H1 (cell line): ENCODE results near the gene LGALS1. TPM values are rescaled to one million over a fixed set of nuclear protein-coding genes. Genes with fewer than 3 reads are reported as not detected.

Experiments
- CTCF ChIA-PET: fragments of 300-600 bp; sonication (Branson Sonifier 250); formaldehyde crosslinking; loops from one replicate; lab custom pipeline; 2021; ENCODE audit not compliant: partially characterized antibody; lab: Charles Lee
- POLR2A ChIA-PET: fragments of 300-600 bp; sonication (Branson Sonifier 250); formaldehyde crosslinking; loops from one replicate; lab custom pipeline; 2021; ENCODE audit warnings: inconsistent platforms; ENCODE audit not compliant: partially characterized antibody; lab: Charles Lee
- DNase-seq, 2 experiments: peaks; one replicate each; pipeline versions ENCODE4 v3.0.0 to v3.0.0-alpha.2; 2010 to 2022; ENCODE audit warnings: low spot score in 2 of 2, low read depth in 1 of 2, mixed read lengths in 1 of 2
- FAIRE-seq: peaks from 2 replicates; lab custom pipeline; 2011; peaks lifted over from hg19 to GRCh38; lab: Jason Lieb, UNC
- H2AFZ ChIP-seq: 2 replicates; pipeline ENCODE4 v1.8.1; 2012; ENCODE audit warnings: low read length, inconsistent platforms
- H2AK5ac ChIP-seq: 2 replicates; pipeline ENCODE4 v1.6.1; 2013; ENCODE audit warnings: low read depth, low read length
- H2BK120ac ChIP-seq: replicated peaks from 2 replicates; pipeline ENCODE3; 2013; ENCODE audit warnings: low read depth, low read length, inconsistent platforms
- H2BK12ac ChIP-seq: 2 replicates; pipeline ENCODE4 v1.6.1; 2013; ENCODE audit warnings: low read depth, low read length
- H2BK15ac ChIP-seq: 2 replicates; pipeline ENCODE4 v1.6.1; 2013; ENCODE audit warnings: low read length
- H2BK20ac ChIP-seq: 2 replicates; pipeline ENCODE4 v1.6.1; 2013; ENCODE audit warnings: low read length
- H2BK5ac ChIP-seq: 2 replicates; pipeline ENCODE4 v1.6.1; 2013; ENCODE audit warnings: low read depth, low read length
- H3K14ac ChIP-seq: 2 replicates; pipeline ENCODE4 v1.6.1; 2013; ENCODE audit warnings: inconsistent platforms; ENCODE audit not compliant: insufficient read length
- H3K18ac ChIP-seq: 2 replicates; pipeline ENCODE4 v1.6.1; 2013; ENCODE audit warnings: low read length; ENCODE audit errors: extremely low read depth
- H3K23ac ChIP-seq: 2 replicates; pipeline ENCODE4 v1.6.1; 2013; ENCODE audit warnings: inconsistent platforms; ENCODE audit not compliant: insufficient read length
- H3K23me2 ChIP-seq: 2 replicates; pipeline ENCODE4 v1.6.1; 2013; ENCODE audit warnings: low read depth, low read length
- H3K27ac ChIP-seq: 2 replicates; pipeline ENCODE4 v1.6.1; 2011; ENCODE audit warnings: low read depth, low read length, inconsistent platforms
- H3K27me3 ChIP-seq, 4 experiments: replicated peaks in 1 of 4; 1 replicate in 1 of 4; 2 replicates in 3 of 4; pipeline versions ENCODE4 v1.6.1 to v1.8.1; 2011 to 2013; ENCODE audit warnings: low read length in 3 of 4, mild to moderate bottlenecking in 3 of 4, inconsistent platforms in 2 of 4, mixed read lengths in 2 of 4, moderate library complexity in 1 of 4; ENCODE audit not compliant: control insufficient read depth in 3 of 4, insufficient read depth in 3 of 4; ENCODE audit errors: extremely low read depth in 1 of 4
- H3K36me3 ChIP-seq, 4 experiments: 2 replicates each; pipeline versions ENCODE4 v1.6.1 to v1.8.1; 2011 to 2013; ENCODE audit warnings: mild to moderate bottlenecking in 4 of 4, low read length in 3 of 4, moderate library complexity in 2 of 4, control low read depth in 1 of 4, inconsistent platforms in 1 of 4; ENCODE audit not compliant: insufficient read depth in 4 of 4, control insufficient read depth in 2 of 4
- H3K4ac ChIP-seq: replicated peaks from 2 replicates; pipeline ENCODE3; 2013; ENCODE audit warnings: low read length, low read depth, mixed read lengths, inconsistent platforms; ENCODE audit not compliant: insufficient read length
- H3K4me1 ChIP-seq, 4 experiments: replicated peaks in 1 of 4; 1 replicate in 1 of 4; 2 replicates in 3 of 4; pipeline versions ENCODE4 v1.6.1 to v1.8.1; 2011 to 2013; ENCODE audit warnings: low read length in 3 of 4, inconsistent platforms in 2 of 4, mixed read lengths in 1 of 4; ENCODE audit not compliant: insufficient read depth in 4 of 4, control insufficient read depth in 3 of 4
- H3K4me2 ChIP-seq, 2 experiments: 2 replicates each; pipeline versions ENCODE4 v1.6.1 to v1.8.1; 2011 to 2013; ENCODE audit warnings: low read depth in 2 of 2, low read length in 2 of 2, control low read depth in 1 of 2, inconsistent platforms in 1 of 2, mild to moderate bottlenecking in 1 of 2; ENCODE audit not compliant: insufficient read depth in 1 of 2
- H3K4me3 ChIP-seq, 4 experiments: fragments of 200-600, 300-600 bp in 1 of 4; sonication (generic), shearing (Covaris generic), sonication (Bioruptor Twin) in 1 of 4; 2 replicates each; pipeline versions ENCODE4 v1.5.1 to v1.8.1; 2011 to 2016; ENCODE audit warnings: low read length in 4 of 4, low read depth in 3 of 4, control low read depth in 2 of 4, inconsistent platforms in 2 of 4, mild to moderate bottlenecking in 2 of 4, mixed read lengths in 1 of 4, moderate library complexity in 1 of 4; ENCODE audit not compliant: insufficient read depth in 2 of 4; ENCODE audit errors: extremely low read depth in 1 of 4
- H3K56ac ChIP-seq: replicated peaks from 2 replicates; pipeline ENCODE3; 2013; ENCODE audit warnings: low read depth, mild to moderate bottlenecking, mixed read lengths, low read length, inconsistent platforms; ENCODE audit not compliant: insufficient read length
- H3K79me1 ChIP-seq: 2 replicates; pipeline ENCODE4 v1.6.1; 2013; ENCODE audit warnings: low read depth, low read length, control low read depth
- H3K79me2 ChIP-seq, 2 experiments: 2 replicates each; pipeline versions ENCODE4 v1.6.1 to v1.8.1; 2012 to 2013; ENCODE audit warnings: low read length in 2 of 2, mild to moderate bottlenecking in 2 of 2, inconsistent platforms in 1 of 2; ENCODE audit not compliant: insufficient read depth in 2 of 2, control insufficient read depth in 1 of 2
- H3K9ac ChIP-seq, 4 experiments: replicated peaks in 1 of 4; 1 replicate in 1 of 4; 2 replicates in 3 of 4; pipeline versions ENCODE4 v1.6.1 to v1.8.1; 2011 to 2013; ENCODE audit warnings: low read depth in 3 of 4, low read length in 3 of 4, control low read depth in 2 of 4, mild to moderate bottlenecking in 2 of 4, moderate library complexity in 2 of 4, inconsistent platforms in 1 of 4; ENCODE audit errors: extremely low read depth in 1 of 4
- H3K9me3 ChIP-seq, 2 experiments: 2 replicates each; pipeline versions ENCODE4 v1.6.1 to v1.8.1; 2012 to 2013; ENCODE audit warnings: mild to moderate bottlenecking in 2 of 2, moderate library complexity in 2 of 2, control low read depth in 1 of 2, inconsistent platforms in 1 of 2, low read depth in 1 of 2, low read length in 1 of 2, mixed read lengths in 1 of 2; ENCODE audit not compliant: insufficient read depth in 2 of 2
- H4K20me1 ChIP-seq, 2 experiments: replicated peaks in 1 of 2; 2 replicates each; pipeline versions ENCODE3 to v1.8.1; 2011 to 2013; ENCODE audit warnings: inconsistent platforms in 2 of 2, low read length in 2 of 2, mild to moderate bottlenecking in 1 of 2; ENCODE audit not compliant: insufficient read depth in 2 of 2, control insufficient read depth in 1 of 2
- H4K5ac ChIP-seq: 2 replicates; pipeline ENCODE4 v1.6.1; 2013; ENCODE audit warnings: low read length, low read depth, mixed read lengths, inconsistent platforms; ENCODE audit not compliant: insufficient read length
- H4K8ac ChIP-seq: 2 replicates; pipeline ENCODE4 v1.8.0; 2013; ENCODE audit warnings: mild to moderate bottlenecking, moderate library complexity, low read length, inconsistent platforms; ENCODE audit not compliant: insufficient read depth; ENCODE audit errors: extremely low read depth
- H4K91ac ChIP-seq: replicated peaks from 2 replicates; pipeline ENCODE3; 2013; ENCODE audit warnings: low read length, mixed read lengths, inconsistent platforms; ENCODE audit not compliant: insufficient read length
- BCL11A ChIP-seq, 2 experiments: IDR thresholded peaks; one replicate each; pipeline ENCODE4 v1.6.1; 2011; ENCODE audit warnings: low read depth in 2 of 2, low read length in 2 of 2, mild to moderate bottlenecking in 2 of 2
- CBX5 ChIP-seq: fragments of 300-800, 300-1000 bp; sonication (generic); IDR thresholded peaks from 2 replicates; pipeline ENCODE4 v1.7.1; 2016; ENCODE audit warnings: antibody characterized with exemption, low read length, low read depth
- CEBPB ChIP-seq: IDR thresholded peaks from 2 replicates; pipeline ENCODE4 v1.6.1; 2012; ENCODE audit warnings: low read depth, low read length
- EZH2 ChIP-seq: fragments of 200-600 bp; sonication (generic); IDR thresholded peaks from 2 replicates; pipeline ENCODE4 v1.7.1; 2012; ENCODE audit warnings: low read depth, mild to moderate bottlenecking, moderate library complexity, low read length, inconsistent platforms; ENCODE audit not compliant: severe bottlenecking
- HDAC2 ChIP-seq, 2 experiments: fragments of 300-600 bp in 1 of 2; sonication (generic) in 1 of 2; IDR thresholded peaks; 2 replicates each; pipeline ENCODE4 v1.6.1; 2011 to 2012; ENCODE audit warnings: low read depth in 2 of 2, low read length in 2 of 2, mild to moderate bottlenecking in 2 of 2, moderate library complexity in 2 of 2, borderline replicate concordance in 1 of 2, inconsistent platforms in 1 of 2
- JUND ChIP-seq: IDR thresholded peaks from 2 replicates; pipeline ENCODE4 v1.6.1; 2011; ENCODE audit warnings: mild to moderate bottlenecking, improper control_type of control experiment, low read length
- NANOG ChIP-seq: IDR thresholded peaks from 2 replicates; pipeline ENCODE4 v1.6.1; 2011; ENCODE audit warnings: low read length, low read depth, mild to moderate bottlenecking, inconsistent platforms; ENCODE audit not compliant: insufficient read depth, poor library complexity, severe bottlenecking
- SP2 ChIP-seq: IDR thresholded peaks from 2 replicates; pipeline ENCODE4 v1.6.1; 2012; ENCODE audit warnings: mild to moderate bottlenecking, low read length, inconsistent platforms
- TAF1 ChIP-seq: IDR thresholded peaks from 2 replicates; pipeline ENCODE4 v1.6.1; 2011; ENCODE audit warnings: mild to moderate bottlenecking, low read depth, low read length
- YY1 ChIP-seq: IDR thresholded peaks from 2 replicates; pipeline ENCODE4 v1.6.1; 2011; ENCODE audit warnings: low read depth, mild to moderate bottlenecking, low read length
- WGBS, 2 experiments: shearing (Covaris generic) in 1 of 2; methylation state at CpG; one replicate each; pipeline versions ENCODE4 v1.1.6 to v1.1.7; 2013 to 2015; ENCODE audit warnings: low lambda C conversion rate in 2 of 2, mixed read lengths in 2 of 2, inconsistent platforms in 1 of 2, low coverage in 1 of 2, missing lambda C conversion rate in 1 of 2; ENCODE audit not compliant: insufficient replicate concordance in 2 of 2, insufficient coverage in 1 of 2, insufficient read length in 1 of 2; ENCODE audit errors: extremely low coverage in 1 of 2, missing lambda C conversion rate in 1 of 2; 5-methylcytosine and 5-hydroxymethylcytosine counted together
- polyA plus RNA-seq, 7 experiments: library from polyadenylated mRNA; depleted of rRNA in 3 of 7; stranded (reverse) in 5 of 7; unstranded in 2 of 7; fragments of >200 nt in 5 of 7; fragments of 200-250 nt in 2 of 7; gene quantifications; 1 replicate in 5 of 7; 2 replicates in 1 of 7; 4 replicates in 1 of 7; pipeline versions ENCODE4 v1.2.1 to v1.2.3, GENCODE V29; 2011 to 2013; ENCODE audit warnings: missing spikeins in 2 of 7, mixed read lengths in 2 of 7
- total RNA-seq: library from RNA; stranded (reverse); fragmentation: NEBNext Ultra II Directional; extraction: Animal tissue kit (Norgen Biotek cat#: 25700); gene quantifications from 2 replicates; pipeline ENCODE4 v1.2.1, GENCODE V29; 2021
- TF ChIP-seq, protein P1 (sequence below): IDR thresholded peaks from 2 replicates; pipeline ENCODE4 v1.6.1; 2012; ENCODE audit warnings: low read length, inconsistent platforms
- TF ChIP-seq, protein P2 (sequence below): IDR thresholded peaks from 2 replicates; pipeline ENCODE4 v1.6.1; 2012; ENCODE audit warnings: inconsistent platforms

The LGALS1 gene
- total and polyA plus RNA-seq, 2 of the 8 experiments (the other 6 are each of a cell fraction or from before 2014, with no cell fraction given): 12.0 to 92.4 TPM

DNA sequence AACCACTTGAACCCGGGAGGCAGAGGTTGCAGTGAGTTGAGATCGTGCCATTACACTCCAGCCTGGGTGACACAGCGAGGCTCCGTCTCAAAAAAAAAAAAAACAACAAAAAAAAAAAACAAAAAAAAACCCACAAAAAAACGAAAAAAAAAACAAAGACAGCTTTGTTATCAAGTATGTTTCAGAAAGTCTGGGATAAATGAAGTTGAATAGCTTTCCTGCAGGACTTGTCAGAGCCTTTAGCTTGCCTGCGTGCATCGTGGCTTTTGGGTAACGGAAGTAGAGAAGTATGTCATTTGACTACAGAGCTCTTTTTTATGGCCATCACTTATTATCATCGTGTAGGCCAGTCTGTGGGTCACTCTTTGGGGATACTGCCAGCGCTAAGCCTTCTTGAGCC lies 36.1 kb downstream of the LGALS1 start:
- Histone ChIP-seq H2BK5ac (no peak overlapping the region), H2AFZ (no peak overlapping the region), H3K14ac (no peak overlapping the region), H4K91ac (no peak overlapping the region), H2BK15ac (no peak overlapping the region), H4K5ac (no peak overlapping the region), H3K4ac (no peak overlapping the region), H2BK20ac (no peak overlapping the region), H2BK12ac (no peak overlapping the region), H3K23ac (no peak overlapping the region), H4K20me1 (peaks cover 4 to 6% of the 10 kb centered on the region in 2 experiments), H3K9me3 (no peaks in the 10 kb centered on the region; a peak in 1 of 4 replicates), H3K4me2 (no peak overlapping the region), H3K23me2 (no peaks in the 10 kb centered on the region), H3K18ac (no peak overlapping the region), H3K79me1 (no peaks in the 10 kb centered on the region), H3K36me3 (peaks cover 7 to 34% (median 19%) of the 10 kb centered on the region in 4 experiments; a peak in 6 of 8 replicates), H4K8ac (no peak overlapping the region), H3K4me3 (no peak overlapping the region), H3K27ac (no peak overlapping the region), H3K79me2 (no peaks in the 10 kb centered on the region), H2BK120ac (no peak overlapping the region), H3K27me3 (no peaks in the 10 kb centered on the region), H3K9ac (no peak overlapping the region), H3K56ac (no peak overlapping the region), H3K4me1 (peaks cover 0 to 5% (median 0%) of the 10 kb centered on the region in 4 experiments; a peak in 1 of 7 replicates), H2AK5ac (no peak overlapping the region)
- DNase-seq (no peak), FAIRE-seq (no peak)
- CTCF ChIA-PET: interaction anchor here (1.2 to 2.1 kb wide), 3 partner anchors 15 to 25 kb away, joined by 3 to 8 read pairs (median 3); partner anchors contain the start of genes NOL12 and TRIOBP
- POLR2A ChIA-PET: interaction anchor here (1.0 to 5.3 kb wide), 2 partner anchors 13 to 25 kb away, joined by 4 to 30 read pairs; partner anchors contain the start of gene TRIOBP
- 94% methylated on average over 8 of the region's 10 CpGs; no CpG with 5 or more reads in 1 of the 2 experiments for WGBS, 2 experiments
- TF ChIP-seq JUND: no peak
- TF ChIP-seq TAF1: no peak
- TF ChIP-seq CEBPB: no peak
- TF ChIP-seq BCL11A (IDR thresholded peaks at IDR 0.05; ENCODE audit: low read depth in 2 of 2, low read length in 2 of 2): no peak
- no peak for TF ChIP-seq YY1
- TF ChIP-seq HDAC2 (IDR thresholded peaks at IDR 0.05; ENCODE audit: borderline replicate concordance in 1 of 2, low read depth in 2 of 2, low read length in 2 of 2): no peak
- TF ChIP-seq, protein P1, sequence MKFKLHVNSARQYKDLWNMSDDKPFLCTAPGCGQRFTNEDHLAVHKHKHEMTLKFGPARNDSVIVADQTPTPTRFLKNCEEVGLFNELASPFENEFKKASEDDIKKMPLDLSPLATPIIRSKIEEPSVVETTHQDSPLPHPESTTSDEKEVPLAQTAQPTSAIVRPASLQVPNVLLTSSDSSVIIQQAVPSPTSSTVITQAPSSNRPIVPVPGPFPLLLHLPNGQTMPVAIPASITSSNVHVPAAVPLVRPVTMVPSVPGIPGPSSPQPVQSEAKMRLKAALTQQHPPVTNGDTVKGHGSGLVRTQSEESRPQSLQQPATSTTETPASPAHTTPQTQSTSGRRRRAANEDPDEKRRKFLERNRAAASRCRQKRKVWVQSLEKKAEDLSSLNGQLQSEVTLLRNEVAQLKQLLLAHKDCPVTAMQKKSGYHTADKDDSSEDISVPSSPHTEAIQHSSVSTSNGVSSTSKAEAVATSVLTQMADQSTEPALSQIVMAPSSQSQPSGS: no peak
- TF ChIP-seq, protein P2, sequence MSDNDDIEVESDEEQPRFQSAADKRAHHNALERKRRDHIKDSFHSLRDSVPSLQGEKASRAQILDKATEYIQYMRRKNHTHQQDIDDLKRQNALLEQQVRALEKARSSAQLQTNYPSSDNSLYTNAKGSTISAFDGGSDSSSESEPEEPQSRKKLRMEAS: no peak
- no peak for TF ChIP-seq CBX5
- TF ChIP-seq SP2: no peak
- no peak for TF ChIP-seq NANOG
- TF ChIP-seq EZH2: no peak
